A549 (cell line): ENCODE results near the gene COL13A1. TPM values are rescaled to one million over a fixed set of nuclear protein-coding genes. Genes with fewer than 3 reads are reported as not detected.

Experiments used
- ATAC-seq, 2 experiments: fragments of 200-7000 bp in 1 of 2; fragments of >200 bp in 1 of 2; cut with Nextera tagmentation in 1 of 2; cut with Tn5 transposase in 1 of 2; 3 replicates each; pipeline versions ENCODE4 v1.8.0 to v1.9.1; 2018 to 2020; ENCODE audit warnings: mild to moderate bottlenecking in 1 of 2, moderate library complexity in 1 of 2
- CTCF ChIA-PET: fragments of 300-600 bp; sonication (Branson Sonifier 250); formaldehyde crosslinking; extraction: SDS; loops from one replicate; lab custom pipeline; 2021; ENCODE audit warnings: antibody characterized with exemption, inconsistent platforms; lab: Yijun Ruan, JAX
- POLR2A ChIA-PET: fragments of 350-600 bp; formaldehyde crosslinking; extraction: SDS; loops from one replicate; lab custom pipeline; 2021; ENCODE audit warnings: antibody characterized with exemption, inconsistent platforms; lab: Yijun Ruan, JAX
- DNase-seq, 2 experiments: peaks; one replicate each; pipeline versions ENCODE4 v3.0.0 to v3.0.0-alpha.2; 2011 to 2016; ENCODE audit warnings: low read depth in 1 of 2, low spot score in 1 of 2
- FAIRE-seq: peaks from 2 replicates; lab custom pipeline; 2011; peaks lifted over from hg19 to GRCh38; lab: Jason Lieb, UNC
- H3K27ac ChIP-seq, 2 experiments: fragments of >200 bp; sonication (Bioruptor Twin); formaldehyde crosslinking; 3 replicates each; pipeline ENCODE4 v1.5.1; 2016 to 2017
- H3K4me1 ChIP-seq: fragments of >200 bp; sonication (Bioruptor Twin); formaldehyde crosslinking; 3 replicates; pipeline ENCODE4 v1.6.1; 2016
- H3K4me2 ChIP-seq: fragments of >200 bp; sonication (Bioruptor Twin); formaldehyde crosslinking; 3 replicates; pipeline ENCODE4 v1.6.1; 2016
- H3K4me3 ChIP-seq: fragments of >200 bp; sonication (Bioruptor Twin); formaldehyde crosslinking; 3 replicates; pipeline ENCODE4 v1.5.1; 2016
- H3K9me3 ChIP-seq: fragments of >200 bp; sonication (Bioruptor Twin); formaldehyde crosslinking; 3 replicates; pipeline ENCODE4 v1.6.1; 2016
- BCL3 ChIP-seq: fragments of >200 bp; sonication (Bioruptor Twin); formaldehyde crosslinking; IDR thresholded peaks from 3 replicates; pipeline ENCODE4 v1.6.1; 2016
- CBX2 ChIP-seq: fragments of 200-600 bp; sonication (generic); IDR thresholded peaks from 2 replicates; pipeline ENCODE4 v1.6.1; 2016; ENCODE audit warnings: low read depth, mild to moderate bottlenecking, borderline replicate concordance
- CEBPB ChIP-seq, 2 experiments: fragments of >200 bp in 1 of 2; sonication (Bioruptor Twin) in 1 of 2; formaldehyde crosslinking in 1 of 2; IDR thresholded peaks; 2 replicates each; pipeline ENCODE4 v1.6.1; 2012 to 2016
- EHMT2 ChIP-seq: fragments of 200-600 bp; sonication (generic); IDR thresholded peaks from 2 replicates; pipeline ENCODE4 v1.6.1; 2016; ENCODE audit warnings: antibody characterized with exemption, low read depth, mild to moderate bottlenecking, moderate library complexity
- EP300 ChIP-seq, 2 experiments: fragments of >200 bp; sonication (Bioruptor Twin); formaldehyde crosslinking; IDR thresholded peaks; 2 replicates in 1 of 2; 3 replicates in 1 of 2; pipeline ENCODE4 v1.6.1; 2016 to 2017
- HDAC2 ChIP-seq: fragments of 200-600 bp; sonication (generic); IDR thresholded peaks from 2 replicates; pipeline ENCODE4 v1.6.1; 2016
- HES2 ChIP-seq: fragments of >200 bp; sonication (Bioruptor Twin); formaldehyde crosslinking; IDR thresholded peaks from 2 replicates; pipeline ENCODE4 v1.6.1; 2016
- HMGXB4 ChIP-seq: fragments of 250-450 bp; sonication (Bioruptor Pico); IDR thresholded peaks from 2 replicates; pipeline ENCODE4 v1.5.0; 2021; ENCODE audit warnings: mild to moderate bottlenecking, moderate library complexity, borderline replicate concordance
- JUNB ChIP-seq: fragments of >200 bp; sonication (Bioruptor Twin); formaldehyde crosslinking; IDR thresholded peaks from 2 replicates; pipeline ENCODE4 v1.6.1; 2016
- MAZ ChIP-seq: fragments of 150-350 bp; IDR thresholded peaks from 2 replicates; pipeline ENCODE4 v1.6.1; 2014; ENCODE audit warnings: antibody characterized with exemption, low read depth, low read length, borderline replicate concordance
- MYC ChIP-seq: IDR thresholded peaks from 2 replicates; pipeline ENCODE4 v1.6.1; 2012; ENCODE audit warnings: mild to moderate bottlenecking, inconsistent platforms, low read length, improper control_type of control experiment, borderline replicate concordance
- NFE2L2 ChIP-seq: fragments of 150-350 bp; conservative IDR thresholded peaks from 2 replicates; pipeline ENCODE4 v1.6.1; 2014; ENCODE audit warnings: low read length
- NR3C1 ChIP-seq: fragments of >200 bp; sonication (Bioruptor Twin); formaldehyde crosslinking; IDR thresholded peaks from 3 replicates; pipeline ENCODE4 v1.6.1; 2017
- PBX3 ChIP-seq: IDR thresholded peaks from 2 replicates; pipeline ENCODE4 v1.6.1; 2012
- POLR2A ChIP-seq: IDR thresholded peaks from 2 replicates; pipeline ENCODE4 v1.6.1; 2012; ENCODE audit warnings: mild to moderate bottlenecking, low read length
- RAD21 ChIP-seq, 2 experiments: fragments of >200 bp in 1 of 2; sonication (Bioruptor Twin) in 1 of 2; formaldehyde crosslinking in 1 of 2; IDR thresholded peaks in 1 of 2; conservative IDR thresholded peaks in 1 of 2; 2 replicates in 1 of 2; 3 replicates in 1 of 2; pipeline ENCODE4 v1.6.1; 2012 to 2018; ENCODE audit warnings: inconsistent platforms in 1 of 2
- RNF2 ChIP-seq: fragments of 200-600 bp; sonication (generic); IDR thresholded peaks from 2 replicates; pipeline ENCODE4 v1.6.1; 2016; ENCODE audit warnings: low read depth, mild to moderate bottlenecking, antibody characterized with exemption, moderate library complexity, borderline replicate concordance
- SREBF2 ChIP-seq: fragments of 450-650 bp; IDR thresholded peaks from 2 replicates; pipeline ENCODE4 v1.6.1; 2014; ENCODE audit warnings: mild to moderate bottlenecking, moderate library complexity
- ZFP36 ChIP-seq: fragments of 450-650 bp; IDR thresholded peaks from 2 replicates; pipeline ENCODE4 v1.6.1; 2014; ENCODE audit warnings: borderline replicate concordance; ENCODE audit not compliant: partially characterized antibody
- ZNF302 ChIP-seq: fragments of 250-450 bp; sonication (Bioruptor Pico); IDR thresholded peaks from 2 replicates; pipeline ENCODE4 v1.9.0; 2021; ENCODE audit warnings: inconsistent platforms, mild to moderate bottlenecking, moderate library complexity
- WGBS: methylation state at CpG from one replicate; pipeline ENCODE4 v1.1.6; 2017; ENCODE audit errors: missing lambda C conversion rate; 5-methylcytosine and 5-hydroxymethylcytosine counted together
- polyA plus RNA-seq, 4 experiments: library from polyadenylated mRNA; depleted of rRNA in 3 of 4; stranded (reverse); fragments of >200 nt; fragmentation: RNase III in 1 of 4; extraction: RNeasy Plus Mini Kit Qiagen cat#74134 plus additional on column Dnase treatment in 1 of 4; gene quantifications; 2 replicates in 3 of 4; 3 replicates in 1 of 4; pipeline ENCODE4 v1.2.3, GENCODE V29; 2011 to 2017

The COL13A1 gene
- polyA plus RNA-seq, 2 of the 4 experiments (the other 2 are of a cell fraction), result 0.08 to 0.27 TPM

GRCh38 chr10:69962746-69963135 is 161.0 kb downstream of the COL13A1 start (continued):
- TF ChIP-seq MYC (no peak), HES2 (no peak), CEBPB (IDR thresholded peaks at IDR 0.05) (no peak), ZFP36 (no peak)

GRCh38 chr10:69963178-69963834 is 161.6 kb downstream of the COL13A1 start:
- no peaks in the 10 kb centered on the region for H3K4me1 ChIP-seq
- no peaks in the 10 kb centered on the region for H3K9me3 ChIP-seq
- POLR2A ChIA-PET, result no interaction called here
- no peak for TF ChIP-seq POLR2A
- TF ChIP-seq NFE2L2, result no peak
- no peak for TF ChIP-seq JUNB
- no peak for TF ChIP-seq NR3C1
- no peak for TF ChIP-seq HMGXB4
- no peak for TF ChIP-seq SREBF2
- TF ChIP-seq RAD21 (conservative IDR thresholded peaks at IDR 0.05 in 1 of 2, IDR thresholded peaks at IDR 0.05 in 1 of 2), result no peak
- TF ChIP-seq PBX3, result no peak
- TF ChIP-seq HDAC2, result no peak
- no peak for TF ChIP-seq RNF2
- no peak for TF ChIP-seq CBX2
- no peak for TF ChIP-seq ZFP36
- no peak for TF ChIP-seq EHMT2
- no peak for TF ChIP-seq BCL3
- TF ChIP-seq CEBPB (IDR thresholded peaks at IDR 0.05), result no peak
- no peak for TF ChIP-seq ZNF302 (CRISPR knock-in tag)
- TF ChIP-seq EP300 (IDR thresholded peaks at IDR 0.05), result no peak
- TF ChIP-seq MAZ, result no peak
- TF ChIP-seq, all 56 proteins: peak for 0
- no peak for ATAC-seq
- H3K27ac ChIP-seq, result no peak overlapping the region
- no peak for FAIRE-seq
- DNase-seq, result no peak
- CTCF ChIA-PET, result interaction anchor here (0.9 to 2.4 kb wide), 7 partner anchors 10 to 319 kb away, joined by 3 to 9 read pairs (median 4); no protein-coding TSS in a partner anchor
- no peak overlapping the region for H3K4me2 ChIP-seq
- no peak overlapping the region for H3K4me3 ChIP-seq
- 70% methylated on average over 7 of the region's 7 CpGs for whole genome bisulfite sequencing
